HepG2 (cell line): ENCODE results near the gene CHRM5.

Experiments used
- BRD4 ChIP-seq: sonication (generic); formaldehyde crosslinking; IDR thresholded peaks from 2 replicates; pipeline ENCODE4 v1.4.0; 2020; ENCODE audit warnings: missing genetic modification reagents
- GZF1 ChIP-seq: sonication (generic); formaldehyde crosslinking; IDR thresholded peaks from 2 replicates; pipeline ENCODE4 v1.5.1; 2020; ENCODE audit warnings: mild to moderate bottlenecking, missing genetic modification reagents
- HCFC1 ChIP-seq: fragments of 150-350 bp; IDR thresholded peaks from 2 replicates; pipeline ENCODE4 v1.6.1; 2014; ENCODE audit warnings: low read depth, low read length
- MAFK ChIP-seq, 2 experiments: IDR thresholded peaks in 1 of 2; conservative IDR thresholded peaks in 1 of 2; 2 replicates each; pipeline ENCODE4 v1.6.1; 2011; ENCODE audit warnings: improper control_type of control experiment in 2 of 2, low read length in 2 of 2
- SKI ChIP-seq: fragments of 450-650 bp; IDR thresholded peaks from one replicate; pipeline ENCODE4 v1.6.1; 2018; ENCODE audit warnings: mild to moderate bottlenecking; ENCODE audit not compliant: partially characterized antibody
- ZBTB21 ChIP-seq: sonication (generic); formaldehyde crosslinking; IDR thresholded peaks from 2 replicates; pipeline ENCODE4 v1.4.0; 2020; ENCODE audit warnings: missing genetic modification reagents
- TF ChIP-seq, protein P1 (sequence below): sonication (generic); formaldehyde crosslinking; IDR thresholded peaks from 2 replicates; pipeline ENCODE4 v1.5.1; 2020; ENCODE audit warnings: mild to moderate bottlenecking, missing genetic modification reagents, moderate library complexity

DNA sequence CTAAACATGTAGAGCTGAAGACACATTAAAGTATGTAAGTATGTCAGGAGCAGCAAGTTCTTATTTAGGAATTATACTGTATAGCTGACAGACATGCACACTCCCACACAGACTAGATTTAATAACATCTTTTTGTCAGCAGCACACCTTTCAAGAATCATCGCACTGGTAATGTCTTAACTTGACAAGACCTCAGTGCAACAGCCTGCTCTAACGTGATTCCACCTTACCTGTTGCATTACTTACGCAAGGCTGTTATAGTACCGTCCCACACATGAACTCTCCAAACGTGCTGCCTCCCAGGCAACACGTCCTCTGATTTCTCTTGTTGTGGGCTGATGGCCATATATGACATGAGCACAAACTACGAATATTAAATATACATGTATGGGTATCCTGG is 11.9 kb downstream of the CHRM5 start:
- no peak for TF ChIP-seq ZBTB21 (CRISPR knock-in tag)
- TF ChIP-seq HCFC1, result no peak
- no peak for TF ChIP-seq SKI
- TF ChIP-seq, protein P1, sequence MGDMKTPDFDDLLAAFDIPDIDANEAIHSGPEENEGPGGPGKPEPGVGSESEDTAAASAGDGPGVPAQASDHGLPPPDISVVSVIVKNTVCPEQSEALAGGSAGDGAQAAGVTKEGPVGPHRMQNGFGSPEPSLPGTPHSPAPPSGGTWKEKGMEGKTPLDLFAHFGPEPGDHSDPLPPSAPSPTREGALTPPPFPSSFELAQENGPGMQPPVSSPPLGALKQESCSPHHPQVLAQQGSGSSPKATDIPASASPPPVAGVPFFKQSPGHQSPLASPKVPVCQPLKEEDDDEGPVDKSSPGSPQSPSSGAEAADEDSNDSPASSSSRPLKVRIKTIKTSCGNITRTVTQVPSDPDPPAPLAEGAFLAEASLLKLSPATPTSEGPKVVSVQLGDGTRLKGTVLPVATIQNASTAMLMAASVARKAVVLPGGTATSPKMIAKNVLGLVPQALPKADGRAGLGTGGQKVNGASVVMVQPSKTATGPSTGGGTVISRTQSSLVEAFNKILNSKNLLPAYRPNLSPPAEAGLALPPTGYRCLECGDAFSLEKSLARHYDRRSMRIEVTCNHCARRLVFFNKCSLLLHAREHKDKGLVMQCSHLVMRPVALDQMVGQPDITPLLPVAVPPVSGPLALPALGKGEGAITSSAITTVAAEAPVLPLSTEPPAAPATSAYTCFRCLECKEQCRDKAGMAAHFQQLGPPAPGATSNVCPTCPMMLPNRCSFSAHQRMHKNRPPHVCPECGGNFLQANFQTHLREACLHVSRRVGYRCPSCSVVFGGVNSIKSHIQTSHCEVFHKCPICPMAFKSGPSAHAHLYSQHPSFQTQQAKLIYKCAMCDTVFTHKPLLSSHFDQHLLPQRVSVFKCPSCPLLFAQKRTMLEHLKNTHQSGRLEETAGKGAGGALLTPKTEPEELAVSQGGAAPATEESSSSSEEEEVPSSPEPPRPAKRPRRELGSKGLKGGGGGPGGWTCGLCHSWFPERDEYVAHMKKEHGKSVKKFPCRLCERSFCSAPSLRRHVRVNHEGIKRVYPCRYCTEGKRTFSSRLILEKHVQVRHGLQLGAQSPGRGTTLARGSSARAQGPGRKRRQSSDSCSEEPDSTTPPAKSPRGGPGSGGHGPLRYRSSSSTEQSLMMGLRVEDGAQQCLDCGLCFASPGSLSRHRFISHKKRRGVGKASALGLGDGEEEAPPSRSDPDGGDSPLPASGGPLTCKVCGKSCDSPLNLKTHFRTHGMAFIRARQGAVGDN (CRISPR knock-in tag), result no peak
- TF ChIP-seq BRD4 (CRISPR knock-in tag), result no peak
- no peak for TF ChIP-seq MAFK (conservative IDR thresholded peaks at IDR 0.05 in 1 of 2, IDR thresholded peaks at IDR 0.05 in 1 of 2; ENCODE audit: low read length in 2 of 2)
- no peak for TF ChIP-seq GZF1
